ENCODE measurements around the gene IL17F. TPM values are rescaled to one million over a fixed set of nuclear protein-coding genes. Genes with fewer than 3 reads are reported as not detected.

The IL17F gene
- total RNA-seq (2022) (not detected in 2 replicates), Bru-seq, nascent RNA (not detected), BruChase-seq, experiment 1, labeled RNA remaining after a 6-hour chase (percentile 9 among the genes with signal in this experiment), BruChase-seq, experiment 2, labeled RNA remaining after a 2-hour chase (not detected)
- long read RNA-seq: 0 reads

- no peaks in the 10 kb centered on the region for H3K4me1 Mint-ChIP-seq (ENCODE audit: insufficient read depth, unreplicated experiment)
- H3K27me3 Mint-ChIP-seq (ENCODE audit: insufficient read depth, unreplicated experiment): peaks cover 12% of the 10 kb centered on the region
- ChIA-PET CTCF (interaction anchor here (1.2 to 3.0 kb wide), 3 partner anchors 10 to 19 kb away, joined by 4 to 25 read pairs (median 4); no protein-coding TSS in a partner anchor), POLR2A (no interaction called here)
- H3K4me3 Mint-ChIP-seq (ENCODE audit: unreplicated experiment): no peak within 1 kb of the TSS
- BruUV-seq (replicated peaks): no TSS peak
- intact Hi-C loops (cut with micrococcal nuclease): no loop called here
- H3K9me3 Mint-ChIP-seq (ENCODE audit: unreplicated experiment): no peaks in the 10 kb centered on the region
- no peak for DNase-seq (ENCODE audit: unreplicated experiment)
- H3K27ac Mint-ChIP-seq (ENCODE audit: low read depth, unreplicated experiment): no peak within 1 kb of the TSS
- TF ChIP-seq CTCF (IDR thresholded peaks at IDR 0.05; ENCODE audit: unreplicated experiment): no peak
- H3K36me3 Mint-ChIP-seq (ENCODE audit: insufficient read depth, unreplicated experiment): no peaks in the 10 kb centered on the region
These were observed at the start of gene IL17F for GRCh38 chr6:52244400-52244799. Gene IL17F, minus strand, starts transcription at chr6:52244500. Its CDS starts 71 bp downstream, at chr6:52244429.

GRCh38 chr6:52293067-52293466, 48.8 kb upstream of the IL17F start:
- no peaks in the 10 kb centered on the region for H3K27me3 Mint-ChIP-seq (ENCODE audit: insufficient read depth, unreplicated experiment)
- no peaks in the 10 kb centered on the region for H3K4me1 Mint-ChIP-seq (ENCODE audit: insufficient read depth, unreplicated experiment)
- no peak for DNase-seq (ENCODE audit: unreplicated experiment)
- no peak for TF ChIP-seq CTCF (IDR thresholded peaks at IDR 0.05; ENCODE audit: unreplicated experiment)
- intact Hi-C loops (cut with micrococcal nuclease): no loop called here
- ChIA-PET POLR2A (no interaction called here), CTCF (interaction anchor here (0.6 to 1.4 kb wide), 7 partner anchors 17 to 107 kb away, joined by 3 to 7 read pairs (median 4); no protein-coding TSS in a partner anchor)
- no peak overlapping the region for H3K27ac Mint-ChIP-seq (ENCODE audit: low read depth, unreplicated experiment)
- no peaks in the 10 kb centered on the region for H3K36me3 Mint-ChIP-seq (ENCODE audit: insufficient read depth, unreplicated experiment)
- no TSS peak for BruUV-seq (replicated peaks)
- no peak overlapping the region for H3K4me3 Mint-ChIP-seq (ENCODE audit: unreplicated experiment)
- H3K9me3 Mint-ChIP-seq (ENCODE audit: unreplicated experiment): no peaks in the 10 kb centered on the region

- intact Hi-C loops (cut with micrococcal nuclease): loop anchor here (10.0 kb wide), 1 partner anchor 306 kb away; no protein-coding TSS in a partner anchor
- Mint-ChIP-seq H3K27me3 (ENCODE audit: insufficient read depth, unreplicated experiment) (no peaks in the 10 kb centered on the region), H3K36me3 (ENCODE audit: insufficient read depth, unreplicated experiment) (no peaks in the 10 kb centered on the region), H3K27ac (ENCODE audit: low read depth, unreplicated experiment) (no peak overlapping the region), H3K4me3 (ENCODE audit: unreplicated experiment) (no peak overlapping the region), H3K9me3 (ENCODE audit: unreplicated experiment) (no peaks in the 10 kb centered on the region), H3K4me1 (ENCODE audit: insufficient read depth, unreplicated experiment) (no peaks in the 10 kb centered on the region)
- BruUV-seq (replicated peaks): no TSS peak
- ChIA-PET CTCF (interaction anchor here (0.6 to 3.2 kb wide), 3 partner anchors 75 to 112 kb away, joined by 3 to 14 read pairs (median 5); no protein-coding TSS in a partner anchor), POLR2A (interaction anchor here (0.6 kb wide), 1 partner anchor 85 kb away, joined by 3 read pairs; no protein-coding TSS in a partner anchor)
- no peak for TF ChIP-seq CTCF (IDR thresholded peaks at IDR 0.05; ENCODE audit: unreplicated experiment)
- DNase-seq (ENCODE audit: unreplicated experiment): no peak
These were observed 44.5 kb upstream of the IL17F start for GRCh38 chr6:52288841-52289240.

GRCh38 chr6:52288216-52288615, 43.9 kb upstream of the IL17F start:
- ChIA-PET CTCF (interaction anchor here (0.6 to 6.9 kb wide), 2 partner anchors 16 to 112 kb away, joined by 3 to 137 read pairs; no protein-coding TSS in a partner anchor), POLR2A (no interaction called here)
- H3K4me1 Mint-ChIP-seq (ENCODE audit: insufficient read depth, unreplicated experiment): peaks cover 3% of the 10 kb centered on the region
- H3K36me3 Mint-ChIP-seq (ENCODE audit: insufficient read depth, unreplicated experiment): peaks cover 1% of the 10 kb centered on the region
- intact Hi-C loops (cut with micrococcal nuclease): loop anchor here (10.0 kb wide), 1 partner anchor 307 kb away; no protein-coding TSS in a partner anchor
- no peak for TF ChIP-seq CTCF (IDR thresholded peaks at IDR 0.05; ENCODE audit: unreplicated experiment)
- H3K9me3 Mint-ChIP-seq (ENCODE audit: unreplicated experiment): no peaks in the 10 kb centered on the region
- DNase-seq (ENCODE audit: unreplicated experiment): no peak
- no peaks in the 10 kb centered on the region for H3K27me3 Mint-ChIP-seq (ENCODE audit: insufficient read depth, unreplicated experiment)
- no TSS peak for BruUV-seq (replicated peaks)
- H3K27ac Mint-ChIP-seq (ENCODE audit: low read depth, unreplicated experiment): no peak overlapping the region
- no peak overlapping the region for H3K4me3 Mint-ChIP-seq (ENCODE audit: unreplicated experiment)

Data from MCF 10A (cell line).